Stimulated activated CD8-positive, alpha-beta memory T cell treated with anti-CD3 and anti-CD28 coated beads, Interleukin-2, amount 100 ng/mL, for 1 hour (primary cell): ENCODE results near the gene LAD1.

Experiments
- DNase-seq, 2 donors: peaks; one replicate each; pipeline ENCODE4 v3.0.0-alpha.2; 2020; ENCODE audit warnings: low read depth in 2 of 2

LAD1 gene

GRCh38 chr1:201419256-201419655, 20.1 kb upstream of the LAD1 start:
- no peak for DNase-seq

- DNase-seq = no peak
These were observed 19.3 kb upstream of the LAD1 start for GRCh38 chr1:201418461-201418860.

DNA sequence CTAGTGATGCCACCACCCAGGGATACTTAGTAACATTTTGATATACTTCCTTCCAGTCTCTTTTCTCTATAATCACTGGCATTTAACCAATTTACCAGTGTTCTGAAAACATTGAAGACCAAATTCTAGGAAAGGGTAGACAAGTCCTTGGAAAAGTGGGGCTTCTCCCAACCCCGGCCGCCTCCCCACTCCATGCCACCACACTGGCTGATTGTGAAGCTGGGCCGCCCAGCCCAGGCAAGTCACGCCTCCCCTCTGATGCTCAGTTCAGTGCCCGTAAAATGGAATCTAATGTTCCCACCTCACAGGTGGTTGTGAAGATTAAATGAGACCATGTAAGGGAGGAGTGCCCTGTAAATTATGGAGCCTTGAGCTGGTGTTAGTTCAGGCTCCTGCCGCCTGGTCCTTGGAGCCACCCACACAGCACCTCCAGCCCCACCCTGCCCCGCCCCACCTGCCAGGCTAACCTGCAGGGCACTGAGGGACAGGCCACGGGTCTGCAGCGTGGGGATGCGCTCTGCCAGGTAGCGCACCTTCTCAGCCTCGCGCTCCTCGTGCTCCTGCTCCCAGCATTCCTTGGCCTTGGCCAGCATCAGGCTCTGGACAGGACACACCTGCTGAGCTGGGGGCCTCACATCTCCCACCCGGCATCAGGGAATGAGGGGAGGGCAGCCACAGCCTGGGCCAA, 15.1 kb upstream of the LAD1 start:
- no peak for DNase-seq

GRCh38 chr1:201411292-201411691, 12.2 kb upstream of the LAD1 start:
- DNase-seq = no peak

GRCh38 chr1:201409440-201409839, 10.3 kb upstream of the LAD1 start:
- DNase-seq = no peak

- DNase-seq = no peak
These were observed 9.7 kb upstream of the LAD1 start for GRCh38 chr1:201408834-201409200.

DNA sequence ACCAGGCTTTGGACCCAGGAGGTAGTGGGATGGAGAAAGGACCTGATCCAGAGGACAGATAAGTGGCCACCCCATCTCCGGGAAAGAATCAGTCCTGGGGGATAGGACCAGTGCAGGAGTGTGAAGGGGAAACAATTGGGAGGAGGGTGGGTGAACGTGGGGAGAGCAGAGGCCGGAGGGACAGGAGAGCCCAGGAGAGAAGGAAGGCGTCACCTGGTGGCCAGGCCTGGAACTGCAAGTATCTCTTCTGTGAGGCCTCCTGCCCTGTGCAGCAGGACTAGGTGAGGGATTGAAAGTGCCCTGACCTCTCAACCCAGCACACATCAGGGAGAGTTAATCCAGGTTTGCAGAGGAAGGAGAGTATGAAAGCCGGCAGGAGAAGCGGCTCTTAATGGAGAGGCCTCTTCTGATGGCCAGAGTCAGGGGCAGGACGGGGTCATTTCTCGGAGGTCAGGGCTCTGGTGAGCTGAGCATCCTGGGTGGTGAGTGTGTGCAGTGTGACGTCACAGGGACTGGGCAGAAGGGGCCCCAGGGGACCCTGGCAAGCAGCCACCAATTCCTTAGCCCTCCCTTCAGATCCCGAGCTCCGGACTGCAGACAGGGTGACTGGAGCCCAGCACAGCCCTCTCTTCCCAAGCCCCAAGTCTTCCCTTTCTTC, 9.2 kb upstream of the LAD1 start:
- DNase-seq = peak; percentile 27 to 34

DNA sequence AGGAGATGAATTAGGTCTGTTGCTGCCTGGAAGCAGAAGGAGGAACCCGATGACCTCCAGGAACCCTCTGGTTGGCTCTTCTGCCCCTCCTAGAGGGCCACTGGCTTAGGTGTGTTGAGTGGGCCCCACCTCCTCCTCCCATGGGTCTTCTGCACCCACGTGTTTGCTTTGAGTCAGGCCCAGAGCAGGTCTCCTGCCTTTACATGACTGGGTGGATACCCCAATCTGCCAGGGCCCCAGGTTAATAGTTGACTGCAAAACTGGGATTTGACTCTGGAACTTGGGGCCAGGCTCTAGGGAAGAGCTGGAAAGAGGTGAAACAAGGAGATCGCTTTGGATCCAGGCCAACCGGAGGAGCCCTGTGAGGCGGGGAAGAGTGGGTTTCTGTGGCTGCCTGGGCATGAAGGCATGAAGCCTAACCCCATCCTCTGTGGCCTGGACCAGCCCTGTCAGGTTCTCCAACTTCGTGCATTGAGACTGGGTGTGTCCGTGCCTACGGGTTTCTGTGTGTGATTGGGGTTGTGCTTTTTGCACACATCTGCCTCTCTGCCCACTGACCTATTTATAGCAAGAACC, 7.8 kb upstream of the LAD1 start:
- DNase-seq = no peak

- no peak for DNase-seq
These were observed 6.3 kb upstream of the LAD1 start for GRCh38 chr1:201405484-201405831.

- no peak for DNase-seq
These were observed 5.8 kb upstream of the LAD1 start for GRCh38 chr1:201404722-201405483.

GRCh38 chr1:201404055-201404454, 4.9 kb upstream of the LAD1 start:
- no peak for DNase-seq

GRCh38 chr1:201403359-201403758, 4.2 kb upstream of the LAD1 start:
- no peak for DNase-seq

- DNase-seq = no peak
These were observed 2.6 kb upstream of the LAD1 start for GRCh38 chr1:201401700-201402099.

DNA sequence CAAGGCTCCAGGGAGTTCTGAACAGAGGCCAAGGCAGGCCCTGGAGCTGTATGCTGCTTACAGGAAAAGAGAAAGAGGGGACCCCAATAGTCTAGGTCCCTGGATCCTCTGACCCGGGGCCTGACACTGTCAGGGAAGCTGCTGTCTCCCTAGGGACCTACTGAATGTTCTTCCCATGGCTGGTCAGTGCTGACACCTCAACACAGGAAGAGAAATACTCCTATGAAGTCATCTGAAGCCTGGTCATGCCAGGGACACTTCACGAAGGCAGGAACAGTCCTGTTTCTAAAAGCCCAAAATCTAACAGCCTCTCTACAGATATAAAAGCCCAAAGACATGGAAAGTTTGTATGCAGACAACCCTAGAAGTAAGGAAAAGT, 1.7 kb upstream of the LAD1 start:
- DNase-seq = no peak

GRCh38 chr1:201400212-201400851, 1.2 kb upstream of the LAD1 start:
- no peak for DNase-seq

DNA sequence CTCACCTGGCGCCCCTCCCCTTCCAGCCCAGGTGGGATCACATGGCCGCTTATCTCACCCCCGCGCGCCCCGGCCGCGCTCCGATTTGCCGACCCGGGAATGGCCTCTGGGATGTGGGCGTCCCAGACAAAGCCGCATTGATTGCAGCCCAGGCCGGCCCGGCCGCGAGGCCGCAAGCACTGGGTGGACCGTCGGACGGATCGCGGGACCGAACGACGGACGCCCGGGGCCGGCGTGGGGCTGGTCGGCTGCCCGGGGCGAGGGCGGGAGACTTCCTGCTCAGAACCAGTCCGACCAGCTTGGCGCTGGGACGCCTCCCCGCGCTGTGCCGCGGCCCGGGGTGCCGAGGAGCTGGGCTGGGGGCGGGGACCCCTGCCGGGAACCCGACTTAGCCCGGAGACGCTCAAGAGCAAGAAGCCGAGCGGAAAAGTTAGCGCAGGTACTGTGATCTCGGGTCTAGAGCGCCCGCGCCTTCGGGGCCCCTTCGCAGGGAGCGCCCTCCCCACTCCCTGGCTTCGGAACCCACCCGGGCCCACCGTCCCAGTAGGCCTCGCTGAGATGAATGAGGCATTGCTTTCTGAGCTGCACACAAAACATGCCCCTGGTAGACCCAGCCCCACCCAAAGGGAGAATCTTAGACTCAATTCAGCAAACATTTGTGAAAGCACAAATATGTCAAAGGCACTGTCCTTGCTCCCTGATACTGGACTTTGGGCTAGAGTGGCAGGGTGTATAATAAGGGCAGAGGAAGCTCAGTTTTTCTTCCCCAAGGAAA, 415 bp upstream of the LAD1 start:
- no peak for DNase-seq

DNA sequence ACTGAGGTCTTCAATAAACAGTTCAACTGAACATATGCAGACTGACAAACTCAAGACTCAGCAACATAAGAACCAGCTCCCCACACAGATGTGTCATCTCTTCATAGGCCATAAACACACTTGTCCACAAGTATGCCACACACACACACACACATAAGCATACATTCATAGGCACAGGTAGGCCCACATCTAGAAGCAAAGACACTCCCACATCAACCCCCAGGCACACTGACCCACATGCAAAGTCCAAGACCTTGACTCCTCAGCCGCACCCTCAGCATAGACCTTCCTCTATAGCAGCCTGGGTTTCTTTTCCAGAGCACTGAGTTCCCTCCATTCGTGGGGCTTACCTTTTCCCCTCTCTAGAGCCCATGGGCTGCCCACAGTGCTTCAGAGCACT, 1.4 kb downstream of the LAD1 start:
- DNase-seq = no peak

GRCh38 chr1:201396861-201397464, 2.2 kb downstream of the LAD1 start:
- no peak for DNase-seq

DNA sequence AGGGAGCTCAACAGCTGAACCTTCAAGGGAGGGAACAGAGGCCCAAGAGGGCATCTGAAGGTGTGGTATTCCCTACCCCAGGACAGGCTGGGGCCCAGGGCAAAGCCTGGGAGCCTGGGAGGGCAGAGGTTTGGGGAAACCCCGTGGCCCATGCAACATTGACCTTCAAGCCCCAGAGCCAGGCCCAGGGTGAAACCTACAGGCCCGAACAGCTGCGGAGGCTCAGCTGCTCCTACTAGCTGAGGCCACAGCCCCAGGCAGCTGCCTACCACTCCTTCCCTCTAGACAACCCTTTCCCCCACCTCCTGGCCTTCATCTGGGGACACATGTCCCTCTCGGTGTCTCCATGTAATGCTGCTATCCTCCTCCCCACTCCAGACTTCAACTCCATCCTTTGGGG, 3.2 kb downstream of the LAD1 start:
- no peak for DNase-seq

DNA sequence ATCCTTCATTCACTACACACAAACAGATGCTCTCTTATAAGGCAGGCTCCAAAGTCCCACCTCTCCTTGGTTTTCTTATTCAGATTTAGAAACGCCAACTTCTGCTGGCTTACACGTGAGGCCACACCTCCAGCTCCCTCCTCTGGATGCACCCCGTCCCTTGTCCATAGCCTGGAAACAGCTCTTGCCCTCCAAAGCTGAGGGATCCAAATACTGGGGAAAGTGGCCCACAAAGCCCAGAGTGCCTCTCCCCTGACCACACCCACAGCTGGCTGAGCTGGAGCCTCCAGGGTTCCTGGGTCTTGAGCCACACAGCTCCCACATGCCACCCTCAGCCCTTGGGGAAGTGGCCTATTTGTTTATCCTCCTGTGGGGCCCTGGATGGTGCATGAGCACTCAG, 4.5 kb downstream of the LAD1 start:
- no peak for DNase-seq

DNA sequence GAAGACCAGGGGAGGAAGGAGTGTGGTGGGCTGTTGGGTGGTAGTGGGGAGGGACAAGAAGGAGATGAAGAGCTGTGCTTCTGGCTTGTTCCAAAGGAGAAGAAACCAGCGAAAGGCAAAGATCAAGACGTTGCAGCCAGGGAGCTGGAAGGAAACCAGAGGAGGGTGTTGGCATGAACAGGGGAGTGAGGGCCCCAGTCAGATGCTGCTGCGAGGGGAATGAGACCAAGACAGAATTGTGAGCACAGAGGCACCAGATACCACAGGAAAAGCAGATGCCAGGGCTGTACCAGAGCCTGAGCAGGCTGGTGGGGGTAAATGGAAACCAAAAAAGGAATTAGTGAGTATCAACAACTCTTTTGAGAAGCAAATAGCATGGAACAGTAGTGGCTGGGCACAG, 6.0 kb downstream of the LAD1 start:
- DNase-seq = no peak
